ENCODE data around the gene PELI2.

PELI2 gene

DNA sequence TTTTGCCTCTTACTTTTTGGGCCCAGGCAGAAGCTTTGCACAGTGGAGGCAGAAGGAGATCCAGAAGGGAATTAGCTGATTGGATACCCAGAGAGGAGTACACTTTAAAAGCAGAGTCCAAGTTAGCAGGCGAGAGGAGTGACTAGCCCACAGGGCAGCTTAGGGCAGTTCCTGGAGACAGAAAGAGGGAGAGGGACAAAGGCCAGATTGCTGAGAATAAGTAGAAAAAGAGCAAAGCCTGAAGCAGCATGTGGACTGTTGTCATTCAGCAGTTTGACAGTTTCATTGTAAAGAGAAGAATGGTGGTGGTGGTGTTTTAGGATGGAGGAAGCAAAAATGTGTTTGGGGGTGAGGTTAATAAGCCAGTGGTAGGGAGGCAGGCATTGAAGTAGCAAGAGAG, 95.1 kb downstream of the PELI2 start:
- Histone ChIP-seq H3K27me3 (no peaks in the 10 kb centered on the region), H3K4me1 (peaks cover 17% of the 10 kb centered on the region), H3K4me3 (ENCODE audit: low read depth, low read length) (no peak overlapping the region), H3K36me3 (no peaks in the 10 kb centered on the region), H3K9me3 (no peaks in the 10 kb centered on the region)
- TF ChIP-seq, protein P1, sequence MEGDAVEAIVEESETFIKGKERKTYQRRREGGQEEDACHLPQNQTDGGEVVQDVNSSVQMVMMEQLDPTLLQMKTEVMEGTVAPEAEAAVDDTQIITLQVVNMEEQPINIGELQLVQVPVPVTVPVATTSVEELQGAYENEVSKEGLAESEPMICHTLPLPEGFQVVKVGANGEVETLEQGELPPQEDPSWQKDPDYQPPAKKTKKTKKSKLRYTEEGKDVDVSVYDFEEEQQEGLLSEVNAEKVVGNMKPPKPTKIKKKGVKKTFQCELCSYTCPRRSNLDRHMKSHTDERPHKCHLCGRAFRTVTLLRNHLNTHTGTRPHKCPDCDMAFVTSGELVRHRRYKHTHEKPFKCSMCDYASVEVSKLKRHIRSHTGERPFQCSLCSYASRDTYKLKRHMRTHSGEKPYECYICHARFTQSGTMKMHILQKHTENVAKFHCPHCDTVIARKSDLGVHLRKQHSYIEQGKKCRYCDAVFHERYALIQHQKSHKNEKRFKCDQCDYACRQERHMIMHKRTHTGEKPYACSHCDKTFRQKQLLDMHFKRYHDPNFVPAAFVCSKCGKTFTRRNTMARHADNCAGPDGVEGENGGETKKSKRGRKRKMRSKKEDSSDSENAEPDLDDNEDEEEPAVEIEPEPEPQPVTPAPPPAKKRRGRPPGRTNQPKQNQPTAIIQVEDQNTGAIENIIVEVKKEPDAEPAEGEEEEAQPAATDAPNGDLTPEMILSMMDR (IDR thresholded peaks at IDR 0.05; ENCODE audit: low read depth, low read length) = no peak
- DNase-seq = no peak

- no peak for DNase-seq
- H3K4me1 ChIP-seq = peaks cover 24% of the 10 kb centered on the region
- TF ChIP-seq, protein P1 (IDR thresholded peaks at IDR 0.05; ENCODE audit: low read depth, low read length) = no peak
- no peaks in the 10 kb centered on the region for H3K27me3 ChIP-seq
- no peak overlapping the region for H3K4me3 ChIP-seq (ENCODE audit: low read depth, low read length)
- no peaks in the 10 kb centered on the region for H3K9me3 ChIP-seq
- no peaks in the 10 kb centered on the region for H3K36me3 ChIP-seq
Measured at GRCh38 chr14:56215180-56215579, 97.0 kb downstream of the PELI2 start.

GRCh38 chr14:56216626-56217379, 98.6 kb downstream of the PELI2 start:
- Histone ChIP-seq H3K4me1 (peaks cover 24% of the 10 kb centered on the region), H3K27me3 (no peaks in the 10 kb centered on the region)
- DNase-seq = peak; percentile 82

GRCh38 chr14:56217380-56218045, 99.3 kb downstream of the PELI2 start:
- peaks cover 24% of the 10 kb centered on the region for H3K4me1 ChIP-seq
- TF ChIP-seq, protein P1 (IDR thresholded peaks at IDR 0.05; ENCODE audit: low read depth, low read length) = no peak
- DNase-seq = no peak
- H3K9me3 ChIP-seq = no peaks in the 10 kb centered on the region
- no peaks in the 10 kb centered on the region for H3K27me3 ChIP-seq
- H3K36me3 ChIP-seq = no peaks in the 10 kb centered on the region
- no peak overlapping the region for H3K4me3 ChIP-seq (ENCODE audit: low read depth, low read length)

More at GRCh38 chr14:56216626-56217379, 98.6 kb downstream of the PELI2 start:
- Histone ChIP-seq H3K9me3 (no peaks in the 10 kb centered on the region), H3K4me3 (ENCODE audit: low read depth, low read length) (no peak overlapping the region), H3K36me3 (no peaks in the 10 kb centered on the region)
- TF ChIP-seq, protein P1 (IDR thresholded peaks at IDR 0.05; ENCODE audit: low read depth, low read length) = no peak

DNA sequence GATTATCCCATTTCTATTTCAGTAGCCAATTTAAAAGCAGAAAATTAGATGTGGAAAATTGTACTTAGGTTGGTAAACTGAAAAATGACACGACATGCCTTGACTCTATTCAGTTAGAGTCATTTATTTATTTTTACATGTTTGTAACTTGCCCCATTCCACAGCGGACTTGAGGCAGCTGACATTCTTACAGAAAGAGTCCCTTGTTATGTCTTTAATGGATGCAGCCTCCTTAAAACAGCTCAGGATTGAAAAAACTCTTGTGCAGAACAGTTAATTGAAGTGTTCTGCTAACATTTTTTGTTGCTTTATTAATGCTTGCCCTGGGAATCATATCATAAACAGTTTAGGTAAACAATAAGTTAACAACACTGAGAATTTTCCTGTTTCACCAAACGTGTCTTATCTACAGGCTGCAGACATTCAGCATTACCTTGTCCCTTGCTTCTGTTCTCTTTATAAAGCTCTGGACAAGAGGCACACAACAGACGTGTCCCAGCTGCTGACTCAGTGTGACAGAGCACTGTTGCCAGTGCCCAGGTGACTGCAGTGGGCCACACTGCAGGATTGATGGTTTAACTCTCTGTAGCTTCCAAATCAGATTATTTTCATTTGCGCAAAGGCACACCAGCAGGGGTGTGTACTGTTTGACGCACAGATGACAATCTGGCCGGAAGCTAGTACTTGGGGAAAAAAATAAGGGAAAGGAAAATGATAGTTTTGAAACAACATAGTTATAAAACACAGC, 101.6 kb downstream of the PELI2 start:
- no peaks in the 10 kb centered on the region for H3K9me3 ChIP-seq
- DNase-seq = peak; percentile 60
- TF ChIP-seq, protein P1 (IDR thresholded peaks at IDR 0.05; ENCODE audit: low read depth, low read length) = no peak
- no peaks in the 10 kb centered on the region for H3K36me3 ChIP-seq
- H3K27me3 ChIP-seq = no peaks in the 10 kb centered on the region
- H3K4me1 ChIP-seq = peaks cover 24% of the 10 kb centered on the region
- H3K4me3 ChIP-seq (ENCODE audit: low read depth, low read length) = no peak overlapping the region

Measured in BE2C (cell line).